ENCODE results near the gene FARS2. TPM values are rescaled to one million over a fixed set of nuclear protein-coding genes. Genes with fewer than 3 reads are reported as not detected.

The FARS2 gene
- total RNA-seq, 2 donors from 2014 or later: 20.7 to 26.4 TPM

DNA sequence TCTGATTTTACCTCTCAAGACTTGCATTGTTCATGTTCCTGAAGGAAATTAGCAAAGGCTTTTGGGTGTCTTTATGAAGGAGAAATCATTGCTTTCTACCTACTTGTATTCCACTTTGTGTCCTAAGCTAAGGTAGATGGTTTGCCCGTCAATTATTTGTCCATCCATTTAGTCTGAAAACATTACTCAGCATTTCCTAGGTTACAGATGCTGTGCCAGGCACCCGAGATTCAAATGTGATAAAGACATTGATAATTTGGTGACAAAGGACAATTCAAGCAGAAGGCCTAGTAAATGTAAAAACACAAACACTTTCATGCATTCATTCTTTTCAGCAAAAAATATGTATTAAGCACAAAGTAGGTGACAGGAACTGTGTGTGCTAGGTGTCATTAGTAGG is 251.1 kb downstream of the FARS2 start:
- no peak overlapping the region for H3K4me3 Mint-ChIP-seq
- H3K27me3 Mint-ChIP-seq: no peaks in the 10 kb centered on the region
- H3K36me3 Mint-ChIP-seq (ENCODE audit: low read depth): peaks cover 4% of the 10 kb centered on the region
- H3K27ac Mint-ChIP-seq: peak overlapping the region; percentile 14
- no peaks in the 10 kb centered on the region for H3K9me3 ChIP-seq (ENCODE audit: control insufficient read depth, low read length, poor library complexity, severe bottlenecking)
- ATAC-seq (no peak), DNase-seq (no peak)
- peaks cover 46% of the 10 kb centered on the region for H3K4me1 Mint-ChIP-seq

DNA sequence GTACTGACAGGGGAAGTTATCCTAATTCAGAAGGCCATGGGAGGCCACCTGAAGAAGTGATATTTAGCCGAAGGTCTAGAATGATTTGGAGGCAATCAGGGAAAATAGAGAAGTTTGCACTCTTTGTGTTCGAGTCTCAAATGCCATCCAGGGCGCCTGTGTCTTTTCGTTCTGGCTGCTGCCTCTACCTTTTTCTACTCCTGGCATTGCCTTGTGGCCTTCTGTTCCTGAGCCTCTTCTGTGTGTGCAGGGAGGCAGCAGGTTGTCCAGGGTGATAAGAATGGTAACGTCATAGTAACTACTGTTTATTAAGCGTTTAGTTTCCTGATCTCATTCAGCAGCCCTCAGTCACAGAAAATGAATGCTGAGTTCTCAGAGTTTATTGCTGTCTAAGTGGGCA is 252.1 kb downstream of the FARS2 start:
- H3K9me3 ChIP-seq (ENCODE audit: control insufficient read depth, low read length, poor library complexity, severe bottlenecking): no peaks in the 10 kb centered on the region
- DNase-seq: no peak
- H3K27ac Mint-ChIP-seq: no peak overlapping the region
- peaks cover 2% of the 10 kb centered on the region for H3K36me3 Mint-ChIP-seq (ENCODE audit: low read depth)
- H3K27me3 Mint-ChIP-seq: no peaks in the 10 kb centered on the region
- H3K4me1 Mint-ChIP-seq: peaks cover 45% of the 10 kb centered on the region
- peak overlapping the region; percentile 51 for H3K4me3 Mint-ChIP-seq
- no peak for ATAC-seq

DNA sequence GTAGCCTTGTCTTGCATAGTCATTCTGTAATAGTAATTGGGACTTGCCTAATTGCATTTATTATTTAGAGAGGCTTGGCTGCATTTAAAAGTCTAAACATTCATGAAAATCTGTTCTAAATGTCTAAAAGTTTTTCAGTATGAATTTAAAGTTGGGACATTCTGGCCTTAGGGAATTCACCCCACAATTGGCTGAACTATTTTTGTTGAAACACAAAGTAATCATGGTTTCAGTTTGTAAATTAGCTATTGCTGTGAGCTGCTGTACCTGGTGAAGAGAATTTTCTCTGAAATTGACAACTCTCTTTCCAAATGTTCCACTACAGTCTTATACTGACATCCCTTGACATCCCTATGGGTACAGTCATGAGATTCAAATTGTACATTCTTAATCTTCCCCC is 253.0 kb downstream of the FARS2 start:
- Mint-ChIP-seq H3K27ac (no peak overlapping the region), H3K4me3 (no peak overlapping the region), H3K4me1 (peaks cover 46% of the 10 kb centered on the region), H3K36me3 (ENCODE audit: low read depth) (no peaks in the 10 kb centered on the region), H3K27me3 (no peaks in the 10 kb centered on the region)
- H3K9me3 ChIP-seq (ENCODE audit: control insufficient read depth, low read length, poor library complexity, severe bottlenecking): no peaks in the 10 kb centered on the region
- no peak for ATAC-seq
- no peak for DNase-seq

DNA sequence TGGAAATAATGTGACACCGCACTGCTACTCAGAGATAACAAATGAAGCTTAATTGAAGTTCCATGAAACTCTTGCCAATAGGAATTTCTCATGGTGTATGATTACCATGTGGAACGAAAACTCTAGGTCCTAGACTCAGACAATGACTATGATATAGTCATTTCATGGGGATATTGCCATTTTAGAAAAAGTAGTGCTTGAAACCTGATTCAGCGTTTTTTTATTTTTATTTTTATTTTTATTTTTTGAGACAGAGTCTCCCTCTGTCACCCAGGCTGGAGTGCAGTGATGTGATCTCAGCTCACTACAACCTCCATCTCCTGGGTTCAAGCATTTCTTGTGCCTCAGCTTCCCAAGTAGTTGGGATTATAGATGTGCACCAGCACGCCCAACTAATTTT is 253.9 kb downstream of the FARS2 start:
- DNase-seq (no peak), ATAC-seq (no peak)
- Mint-ChIP-seq H3K4me1 (peaks cover 51% of the 10 kb centered on the region), H3K27ac (no peak overlapping the region), H3K27me3 (no peaks in the 10 kb centered on the region), H3K36me3 (ENCODE audit: low read depth) (no peaks in the 10 kb centered on the region), H3K4me3 (no peak overlapping the region)
- H3K9me3 ChIP-seq (ENCODE audit: control insufficient read depth, low read length, poor library complexity, severe bottlenecking): no peaks in the 10 kb centered on the region

DNA sequence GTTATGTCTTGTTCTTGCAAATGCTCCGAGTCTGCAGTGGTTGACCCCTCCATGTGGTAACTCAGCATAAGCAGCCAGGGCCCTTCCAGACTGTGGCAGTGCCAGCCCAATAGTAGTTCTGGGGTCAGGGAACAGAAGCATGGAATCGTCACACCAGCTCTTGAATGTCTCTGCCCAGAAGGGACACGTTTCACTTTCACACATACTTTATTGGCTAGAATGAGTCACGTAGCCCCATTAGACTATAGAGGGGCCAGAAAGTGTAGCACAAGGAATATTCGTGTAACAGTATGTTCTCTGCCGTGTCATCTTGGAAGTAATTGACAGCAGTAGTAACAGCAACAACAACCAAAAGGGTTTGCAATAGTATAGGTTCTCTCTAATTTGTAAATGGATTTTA is 254.7 kb downstream of the FARS2 start:
- ATAC-seq (no peak), DNase-seq (no peak)
- H3K9me3 ChIP-seq (ENCODE audit: control insufficient read depth, low read length, poor library complexity, severe bottlenecking): no peaks in the 10 kb centered on the region
- Mint-ChIP-seq H3K27ac (peak overlapping the region; percentile 69), H3K4me1 (peaks cover 49% of the 10 kb centered on the region), H3K36me3 (ENCODE audit: low read depth) (no peaks in the 10 kb centered on the region), H3K27me3 (no peaks in the 10 kb centered on the region), H3K4me3 (peak overlapping the region; percentile 63)

DNA sequence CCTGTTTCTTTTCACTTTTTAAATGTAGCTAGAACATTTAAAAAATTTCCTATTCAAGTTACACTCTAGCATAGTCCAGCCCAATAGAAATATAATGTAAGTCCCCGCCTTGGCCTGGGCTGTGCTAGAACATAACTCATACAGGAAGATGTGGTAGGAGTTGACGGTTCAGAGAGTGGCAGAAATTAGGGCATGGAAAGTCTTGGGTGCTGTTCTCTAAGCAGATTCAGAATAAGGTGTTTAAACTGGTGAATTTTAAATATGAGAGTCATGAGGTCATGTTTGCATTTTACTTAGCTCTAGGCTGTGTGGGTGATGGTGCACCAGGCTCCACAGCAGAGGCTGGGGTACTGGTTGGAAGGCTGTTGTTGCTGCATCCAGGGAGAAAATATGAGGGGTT is 256.5 kb downstream of the FARS2 start:
- H3K27ac Mint-ChIP-seq: peak overlapping the region; percentile 85
- H3K27me3 Mint-ChIP-seq: no peaks in the 10 kb centered on the region
- DNase-seq (peak in 1 of 3 donors; percentile 14), ATAC-seq (peak; percentile 92)
- H3K36me3 Mint-ChIP-seq (ENCODE audit: low read depth): no peaks in the 10 kb centered on the region
- H3K4me3 Mint-ChIP-seq: peak overlapping the region; percentile 71
- no peaks in the 10 kb centered on the region for H3K9me3 ChIP-seq (ENCODE audit: control insufficient read depth, low read length, poor library complexity, severe bottlenecking)
- H3K4me1 Mint-ChIP-seq: peaks cover 50% of the 10 kb centered on the region

DNA sequence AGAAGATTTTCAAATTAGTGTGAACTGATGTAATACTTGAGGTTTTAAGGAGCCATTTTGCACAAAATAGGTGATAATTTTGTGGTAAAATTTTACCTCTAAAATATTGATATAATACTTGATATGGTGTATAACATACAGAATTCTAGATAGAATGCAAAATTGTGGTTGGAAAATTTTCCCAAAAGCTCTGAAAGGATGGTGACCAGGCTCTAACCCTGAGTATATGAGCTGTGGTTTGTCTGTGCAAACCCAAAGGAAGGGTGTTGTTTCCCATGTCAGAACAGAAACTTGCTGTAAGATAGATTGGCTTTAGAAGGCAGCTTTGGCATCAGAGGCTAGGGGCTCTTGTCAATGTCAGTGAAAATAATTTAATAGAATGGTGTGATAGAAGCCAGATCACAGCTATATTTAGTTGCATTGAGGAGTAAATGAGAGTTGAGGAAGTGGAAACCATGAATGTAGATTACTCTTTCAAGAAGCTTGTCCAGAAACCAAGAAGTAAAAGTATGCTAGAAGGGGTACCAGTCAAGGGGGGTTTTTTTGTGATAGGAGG is 257.7 kb downstream of the FARS2 start:
- peak overlapping the region; percentile 32 for H3K27ac Mint-ChIP-seq

DNA sequence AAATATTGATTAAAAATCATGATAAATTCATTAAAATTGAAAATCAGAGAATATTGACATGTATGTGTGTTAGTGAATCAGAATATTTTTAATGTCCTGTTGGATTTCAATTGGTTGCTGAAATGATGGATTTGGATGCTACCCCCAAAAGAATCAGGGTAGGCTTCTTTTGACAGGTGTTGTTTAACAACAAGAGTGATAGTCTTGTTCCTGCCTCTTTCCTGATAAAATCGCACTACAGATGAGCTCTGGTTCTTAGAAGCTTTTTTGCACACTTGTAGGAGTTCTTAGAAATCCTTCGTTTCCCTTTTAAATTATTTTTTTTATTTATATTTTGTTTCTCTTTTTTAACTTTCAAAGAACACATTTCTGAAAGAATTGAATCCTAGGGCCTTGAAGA is 259.5 kb downstream of the FARS2 start:
- peaks cover 51% of the 10 kb centered on the region for H3K4me1 Mint-ChIP-seq
- H3K4me3 Mint-ChIP-seq: no peak overlapping the region
- no peaks in the 10 kb centered on the region for H3K27me3 Mint-ChIP-seq
- no peak for DNase-seq
- H3K36me3 Mint-ChIP-seq (ENCODE audit: low read depth): no peaks in the 10 kb centered on the region
- H3K27ac Mint-ChIP-seq: peak overlapping the region; percentile 76
- no peaks in the 10 kb centered on the region for H3K9me3 ChIP-seq (ENCODE audit: control insufficient read depth, low read length, poor library complexity, severe bottlenecking)
- ATAC-seq: no peak

More for the DNA sequence above, 257.7 kb downstream of the FARS2 start:
- ATAC-seq: peak; percentile 32
- H3K36me3 Mint-ChIP-seq (ENCODE audit: low read depth): no peaks in the 10 kb centered on the region
- DNase-seq: no peak
- H3K4me1 Mint-ChIP-seq: peaks cover 50% of the 10 kb centered on the region
- peak overlapping the region; percentile 31 for H3K4me3 Mint-ChIP-seq
- no peaks in the 10 kb centered on the region for H3K9me3 ChIP-seq (ENCODE audit: control insufficient read depth, low read length, poor library complexity, severe bottlenecking)
- H3K27me3 Mint-ChIP-seq: no peaks in the 10 kb centered on the region

DNA sequence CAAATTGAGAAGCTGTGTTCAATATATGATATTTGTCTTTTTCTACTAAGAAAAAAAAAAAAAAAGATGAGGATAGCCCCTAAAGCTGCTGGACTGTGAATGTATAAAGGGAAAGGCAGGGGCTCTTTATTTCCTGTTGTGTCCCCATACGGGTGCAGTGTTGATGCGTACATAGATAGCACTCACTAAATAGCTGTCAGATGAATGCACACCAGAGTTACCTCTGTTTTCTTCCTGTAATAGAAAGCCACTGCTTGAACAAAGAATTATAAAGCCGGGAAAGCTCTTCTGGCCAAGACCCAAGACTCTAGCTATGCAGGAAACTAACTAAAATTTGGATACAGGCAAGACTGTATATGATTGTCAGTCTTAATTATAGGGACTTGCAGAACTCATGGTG is 260.0 kb downstream of the FARS2 start:
- ATAC-seq: no peak
- Mint-ChIP-seq H3K4me1 (peaks cover 52% of the 10 kb centered on the region), H3K36me3 (ENCODE audit: low read depth) (no peaks in the 10 kb centered on the region), H3K27ac (peak overlapping the region; percentile 76), H3K4me3 (no peak overlapping the region), H3K27me3 (no peaks in the 10 kb centered on the region)
- DNase-seq: no peak
- no peaks in the 10 kb centered on the region for H3K9me3 ChIP-seq (ENCODE audit: control insufficient read depth, low read length, poor library complexity, severe bottlenecking)

DNA sequence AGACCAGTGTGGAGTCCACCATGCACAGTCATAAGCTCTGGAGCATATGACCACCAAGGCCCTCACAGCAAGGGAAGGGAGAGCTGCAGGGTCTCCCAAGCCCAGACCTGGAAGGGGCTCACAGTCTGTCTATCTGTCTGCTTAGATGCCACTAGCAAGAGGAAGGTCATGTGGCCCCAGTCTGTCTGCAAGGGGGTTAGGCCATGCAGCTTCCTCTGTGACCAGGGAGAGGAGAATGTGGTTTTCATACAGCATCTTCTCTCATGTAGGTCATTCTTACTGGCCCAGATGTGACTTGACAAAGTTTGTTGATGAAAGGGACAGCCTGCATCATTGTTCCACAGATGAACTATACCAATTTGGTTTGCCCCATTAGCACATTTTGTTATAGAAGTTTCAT is 260.8 kb downstream of the FARS2 start:
- Mint-ChIP-seq H3K4me3 (no peak overlapping the region), H3K27ac (peak overlapping the region; percentile 76), H3K36me3 (ENCODE audit: low read depth) (no peaks in the 10 kb centered on the region), H3K4me1 (peaks cover 48% of the 10 kb centered on the region), H3K27me3 (no peaks in the 10 kb centered on the region)
- H3K9me3 ChIP-seq (ENCODE audit: control insufficient read depth, low read length, poor library complexity, severe bottlenecking): no peaks in the 10 kb centered on the region
- ATAC-seq (no peak), DNase-seq (no peak)

DNA sequence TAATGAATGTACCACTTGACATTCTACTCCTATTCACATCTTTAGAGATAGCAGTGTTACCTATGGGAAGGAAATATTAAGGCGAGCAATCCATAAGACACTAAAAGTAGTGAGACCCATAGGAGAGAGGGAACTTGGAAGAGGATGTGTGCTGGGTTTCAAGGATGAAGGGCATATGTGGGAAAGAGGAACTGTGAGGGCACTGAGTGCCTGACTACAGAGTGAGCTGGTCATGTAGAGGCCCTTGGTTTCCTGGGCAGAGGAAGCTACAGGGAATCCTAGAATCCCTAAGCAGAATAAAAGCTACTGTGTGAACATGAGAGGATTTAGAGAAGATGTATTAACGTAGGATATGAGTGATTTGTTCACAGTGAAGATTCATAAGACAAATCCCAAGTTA is 262.8 kb downstream of the FARS2 start:
- H3K27me3 Mint-ChIP-seq: no peaks in the 10 kb centered on the region
- no peak overlapping the region for H3K4me3 Mint-ChIP-seq
- DNase-seq (no peak), ATAC-seq (no peak)
- no peaks in the 10 kb centered on the region for H3K9me3 ChIP-seq (ENCODE audit: control insufficient read depth, low read length, poor library complexity, severe bottlenecking)
- H3K36me3 Mint-ChIP-seq (ENCODE audit: low read depth): no peaks in the 10 kb centered on the region
- H3K4me1 Mint-ChIP-seq: peaks cover 45% of the 10 kb centered on the region
- H3K27ac Mint-ChIP-seq: peak overlapping the region; percentile 76

DNA sequence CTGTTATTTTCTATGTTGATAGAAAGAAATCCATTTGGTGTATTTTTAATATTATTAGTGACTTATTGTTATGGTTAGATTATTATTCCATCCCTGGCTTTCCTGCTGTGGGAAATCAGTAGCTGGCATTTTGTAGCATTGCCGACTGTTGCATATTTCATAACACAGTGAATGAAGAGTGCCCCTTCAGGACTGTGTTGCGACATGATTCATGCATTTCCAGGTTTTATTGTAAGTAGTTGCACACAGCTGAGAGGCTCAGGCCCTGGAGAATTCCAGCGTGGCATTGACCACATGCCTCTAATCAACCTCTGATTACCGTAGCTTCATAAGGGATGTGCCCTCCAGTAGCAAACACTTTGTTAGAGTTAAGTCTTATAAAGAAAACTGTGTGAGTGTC is 263.9 kb downstream of the FARS2 start:
- Mint-ChIP-seq H3K4me3 (no peak overlapping the region), H3K27me3 (no peaks in the 10 kb centered on the region), H3K36me3 (ENCODE audit: low read depth) (no peaks in the 10 kb centered on the region), H3K4me1 (peaks cover 39% of the 10 kb centered on the region), H3K27ac (peak overlapping the region; percentile 76)
- no peak for DNase-seq
- ATAC-seq: no peak
- H3K9me3 ChIP-seq (ENCODE audit: control insufficient read depth, low read length, poor library complexity, severe bottlenecking): no peaks in the 10 kb centered on the region

DNA sequence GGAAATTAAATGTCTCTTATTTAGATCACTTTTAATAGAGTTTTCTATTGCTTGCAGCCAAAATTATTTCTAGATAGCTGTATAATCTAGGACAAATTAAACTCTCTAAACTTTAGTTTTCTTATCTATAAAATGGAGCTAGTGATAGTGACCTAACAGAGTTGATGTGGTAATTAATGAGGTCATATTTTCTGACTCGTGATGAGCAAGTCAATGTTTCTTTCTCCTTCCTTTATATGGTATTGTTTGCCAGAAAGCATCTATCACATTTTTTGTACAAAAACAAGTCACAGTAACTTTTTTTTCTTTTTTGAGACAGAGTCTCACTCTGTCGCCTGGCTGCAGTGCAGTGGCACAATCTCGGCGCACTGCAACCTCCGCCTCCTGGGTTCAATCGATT is 267.7 kb downstream of the FARS2 start:
- Mint-ChIP-seq H3K27me3 (no peaks in the 10 kb centered on the region), H3K36me3 (ENCODE audit: low read depth) (peaks cover 2% of the 10 kb centered on the region), H3K4me1 (peaks cover 19% of the 10 kb centered on the region), H3K4me3 (no peak overlapping the region), H3K27ac (no peak overlapping the region)
- DNase-seq (no peak), ATAC-seq (no peak)
- no peaks in the 10 kb centered on the region for H3K9me3 ChIP-seq (ENCODE audit: control insufficient read depth, low read length, poor library complexity, severe bottlenecking)

DNA sequence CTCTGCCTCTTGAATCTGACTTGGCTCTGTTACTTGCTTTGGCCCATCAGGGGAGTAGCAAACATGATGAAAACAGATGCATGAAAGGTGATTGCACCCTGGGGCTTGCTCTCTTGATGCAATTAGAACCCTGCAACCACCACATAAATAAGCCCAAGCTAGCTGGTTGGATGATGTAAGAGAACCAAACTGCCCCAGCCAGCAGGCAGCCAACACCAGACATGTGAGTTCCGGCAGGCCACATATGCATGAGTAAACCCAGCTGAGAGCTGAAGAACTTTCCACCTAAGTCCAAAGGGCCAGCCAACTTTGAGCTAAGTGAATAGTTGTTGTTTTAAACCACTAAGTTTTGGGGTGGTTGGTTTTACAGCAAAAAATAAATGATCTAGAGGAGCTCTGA is 268.4 kb downstream of the FARS2 start:
- Mint-ChIP-seq H3K4me1 (peaks cover 16% of the 10 kb centered on the region), H3K36me3 (ENCODE audit: low read depth) (peaks cover 2% of the 10 kb centered on the region), H3K27me3 (no peaks in the 10 kb centered on the region), H3K27ac (no peak overlapping the region), H3K4me3 (no peak overlapping the region)
- ATAC-seq (no peak), DNase-seq (no peak)
- H3K9me3 ChIP-seq (ENCODE audit: control insufficient read depth, low read length, poor library complexity, severe bottlenecking): no peaks in the 10 kb centered on the region

Data from T-helper 17 cell (primary cell).